B cell (primary cell): ENCODE results near the gene FIBCD1. TPM values are rescaled to one million over a fixed set of nuclear protein-coding genes. Genes with fewer than 3 reads are reported as not detected.

Source experiments
- ATAC-seq: fragments of 200-7000 bp; cut with Tn5 transposase; one replicate; pipeline ENCODE4 v1.10.0; 2021; ENCODE audit warnings: low read depth, mild to moderate bottlenecking, moderate number of reproducible peaks, moderate library complexity
- CTCF ChIA-PET: fragments of 350-600 bp; sonication (Branson Sonifier 250); formaldehyde crosslinking; loops from one replicate; lab custom pipeline; 2021; ENCODE audit warnings: antibody characterized with exemption, inconsistent platforms; lab: Charles Lee
- POLR2A ChIA-PET: fragments of 350-600 bp; sonication (Branson Sonifier 250); formaldehyde crosslinking; loops from one replicate; lab custom pipeline; 2021; ENCODE audit warnings: antibody characterized with exemption; lab: Charles Lee
- DNase-seq: peaks from one replicate; pipeline ENCODE4 v3.0.0; 2013
- H2AFZ ChIP-seq: 2 replicates; pipeline ENCODE4 v1.6.1; 2012; ENCODE audit warnings: mild to moderate bottlenecking, low read depth, low read length; ENCODE audit not compliant: insufficient read depth, poor library complexity, severe bottlenecking
- H3K27ac ChIP-seq, 2 donors: 1 replicate in 1 of 2; 2 replicates in 1 of 2; pipeline ENCODE4 v1.5.1; 2012 to 2013; ENCODE audit warnings: low read length in 2 of 2, mild to moderate bottlenecking in 2 of 2, moderate library complexity in 1 of 2
- H3K27me3 ChIP-seq, 4 experiments: fragments of 200-600 bp in 1 of 4; sonication (generic) in 1 of 4; replicated peaks in 1 of 4; 1 replicate in 2 of 4; 2 replicates in 2 of 4; pipeline versions ENCODE4 v1.6.1 to v1.7.0; 2013 to 2016; ENCODE audit warnings: low read length in 3 of 4, mild to moderate bottlenecking in 2 of 4, mixed read lengths in 1 of 4, moderate library complexity in 1 of 4; ENCODE audit not compliant: insufficient read depth in 4 of 4, control insufficient read depth in 3 of 4; ENCODE audit errors: control extremely low read depth in 1 of 4
- H3K36me3 ChIP-seq, 2 experiments: replicated peaks in 1 of 2; 1 replicate in 1 of 2; 2 replicates in 1 of 2; pipeline versions ENCODE4 v1.6.1 to v1.7.1; 2013; ENCODE audit warnings: low read length in 1 of 2; ENCODE audit not compliant: insufficient read depth in 2 of 2, control insufficient read depth in 1 of 2; ENCODE audit errors: control extremely low read depth in 1 of 2, extremely low read depth in 1 of 2
- H3K4me1 ChIP-seq, 2 donors: fragments of 200-600 bp in 1 of 2; sonication (generic) in 1 of 2; 1 replicate in 1 of 2; 2 replicates in 1 of 2; pipeline versions ENCODE4 v1.5.1 to v1.6.1; 2013 to 2017; ENCODE audit warnings: low read length in 2 of 2; ENCODE audit not compliant: control insufficient read depth in 2 of 2, insufficient read depth in 2 of 2
- H3K4me2 ChIP-seq: replicated peaks from 2 replicates; pipeline ENCODE3; 2012; ENCODE audit warnings: mild to moderate bottlenecking, low read depth, low read length; ENCODE audit not compliant: poor library complexity, severe bottlenecking
- H3K4me3 ChIP-seq, 5 experiments: fragments of 200-600 bp in 1 of 5; sonication (generic) in 1 of 5; 1 replicate in 3 of 5; 2 replicates in 2 of 5; pipeline versions ENCODE4 v1.5.1 to v1.7.0; 2011 to 2016; ENCODE audit warnings: low read length in 4 of 5, mild to moderate bottlenecking in 4 of 5, low read depth in 2 of 5, control low read depth in 1 of 5, moderate library complexity in 1 of 5; ENCODE audit not compliant: insufficient read depth in 1 of 5; ENCODE audit errors: control extremely low read depth in 1 of 5, extremely low read depth in 1 of 5
- H3K79me2 ChIP-seq: fragments of 200-600 bp; sonication (generic); one replicate; pipeline ENCODE4 v1.6.0; 2016; ENCODE audit warnings: low read length; ENCODE audit not compliant: control insufficient read depth, insufficient read depth
- H3K9ac ChIP-seq: fragments of 200-600 bp; sonication (generic); 2 replicates; pipeline ENCODE4 v1.6.1; 2017; ENCODE audit warnings: mild to moderate bottlenecking, low read length, moderate library complexity
- H3K9me3 ChIP-seq, 3 donors: one replicate each; pipeline versions ENCODE4 v1.6.1 to v1.7.1; 2013; ENCODE audit warnings: low read length in 2 of 3; ENCODE audit not compliant: control insufficient read depth in 2 of 3, insufficient read depth in 1 of 3; ENCODE audit errors: control extremely low read depth in 1 of 3
- H4K20me1 ChIP-seq: 2 replicates; pipeline ENCODE4 v1.6.0; 2012; ENCODE audit warnings: mild to moderate bottlenecking, low read length; ENCODE audit not compliant: insufficient read depth, control insufficient read depth, poor library complexity, severe bottlenecking
- H3K27ac Mint-ChIP-seq: one replicate; pipeline ENCODE4 v1.8.0; 2021; ENCODE audit warnings: mixed read lengths
- H3K27me3 Mint-ChIP-seq: one replicate; pipeline ENCODE4 v1.8.0; 2021; ENCODE audit warnings: mixed read lengths
- H3K4me1 Mint-ChIP-seq: one replicate; pipeline ENCODE4 v1.8.0; 2021; ENCODE audit warnings: mixed read lengths
- H3K4me3 Mint-ChIP-seq: one replicate; pipeline ENCODE4 v1.8.0; 2021; ENCODE audit warnings: mixed read lengths
- H3K9me3 Mint-ChIP-seq: one replicate; pipeline ENCODE4 v1.8.0; 2022; ENCODE audit warnings: mixed read lengths; ENCODE audit not compliant: insufficient read depth
- CTCF ChIP-seq: fragments of 200-600 bp; IDR thresholded peaks from one replicate; pipeline ENCODE4 v1.8.0; 2022; ENCODE audit warnings: antibody characterized with exemption, mild to moderate bottlenecking
- EZH2 ChIP-seq: IDR thresholded peaks from 2 replicates; pipeline ENCODE4 v1.6.1; 2012; ENCODE audit warnings: borderline replicate concordance, low read depth, mild to moderate bottlenecking, moderate library complexity, low read length; ENCODE audit not compliant: insufficient read depth, poor library complexity, severe bottlenecking
- WGBS: methylation state at CpG from one replicate; pipeline ENCODE4 v1.1.5; 2013; ENCODE audit warnings: missing lambda C conversion rate; ENCODE audit not compliant: insufficient coverage; 5-methylcytosine and 5-hydroxymethylcytosine counted together
- intact Hi-C: fragments of 100-400 bp; cut with micrococcal nuclease; formaldehyde crosslinking; loops from one replicate; pipeline ENCODE4 v1.10.0; 2022
- polyA plus RNA-seq: library from polyadenylated mRNA; depleted of rRNA; stranded (reverse); fragments of >200 nt; gene quantifications from 2 replicates; pipeline ENCODE4 v1.2.3, GENCODE V29; 2012
- total RNA-seq, 2 donors: library from RNA; stranded (reverse); fragments of 120-200 nt in 1 of 2; gene quantifications; 1 replicate in 1 of 2; 2 replicates in 1 of 2; pipeline versions ENCODE4 v1.2.3 to v1.2.4, GENCODE V29; 2013 to 2022

The FIBCD1 gene
- total and polyA plus RNA-seq, 2 donors (not counting 1 experiment from before 2014, with no cell fraction given): not detected

GRCh38 chr9:130891688-130892476 lies 47.2 kb downstream of the FIBCD1 start:
- Histone ChIP-seq H3K4me1 (peaks cover 0 to 10% of the 10 kb centered on the region in 2 donors), H3K4me2 (no peak overlapping the region), H2AFZ (no peak overlapping the region), H4K20me1 (no peaks in the 10 kb centered on the region), H3K4me3 (no peak overlapping the region), H3K9ac (no peak overlapping the region), H3K27me3 (no peaks in the 10 kb centered on the region), H3K79me2 (no peaks in the 10 kb centered on the region), H3K9me3 (no peaks in the 10 kb centered on the region), H3K36me3 (peaks cover 0 to 16% of the 10 kb centered on the region in 2 experiments), H3K27ac (no peak overlapping the region)
- WGBS: 98% methylated on average over 14 of the region's 18 CpGs
- ChIA-PET CTCF (no interaction called here), POLR2A (no interaction called here)
- H3K27me3 Mint-ChIP-seq: no peaks in the 10 kb centered on the region
- no peak for DNase-seq
- ATAC-seq: no peak
- no peaks in the 10 kb centered on the region for H3K9me3 Mint-ChIP-seq
- intact Hi-C loops: no loop called here
- TF ChIP-seq EZH2 (no peak), CTCF (no peak)
- H3K4me1 Mint-ChIP-seq: peaks cover 6% of the 10 kb centered on the region
- H3K4me3 Mint-ChIP-seq: no peak overlapping the region
- H3K27ac Mint-ChIP-seq: no peak overlapping the region
